K562 (cell line): ENCODE data around the gene BCO2. TPM values are rescaled to one million over a fixed set of nuclear protein-coding genes. Genes with fewer than 3 reads are reported as not detected.

ENCODE experiments used
- ELF1 ChIP-seq: fragments of 200-800 bp; sonication (Bioruptor generic); IDR thresholded peaks from 2 replicates; pipeline ENCODE4 v1.6.1; 2016; ENCODE audit warnings: missing genetic modification characterization, missing compliant biosample characterization
- ILK ChIP-seq: fragments of 450-650 bp; IDR thresholded peaks from 2 replicates; pipeline ENCODE4 v1.6.1; 2016; ENCODE audit warnings: missing genetic modification characterization, low read depth, mild to moderate bottlenecking, missing compliant biosample characterization, moderate library complexity, borderline replicate concordance
- KDM1A ChIP-seq, 2 experiments: fragments of 450-650 bp; IDR thresholded peaks; 2 replicates each; pipeline ENCODE4 v1.6.1; 2016; ENCODE audit warnings: mild to moderate bottlenecking in 2 of 2
- KLF6 ChIP-seq: fragments of 250-450 bp; sonication (Bioruptor Pico); IDR thresholded peaks from 2 replicates; pipeline ENCODE4 v1.4.0; 2020; ENCODE audit warnings: mild to moderate bottlenecking, moderate library complexity, borderline replicate concordance
- LCOR ChIP-seq: sonication (generic); formaldehyde crosslinking; IDR thresholded peaks from 2 replicates; pipeline ENCODE4 v1.8.0; 2022; ENCODE audit warnings: mild to moderate bottlenecking, missing genetic modification reagents
- MAZ ChIP-seq, 2 experiments: fragments of 450-650 bp in 1 of 2; sonication (generic) in 1 of 2; formaldehyde crosslinking; IDR thresholded peaks in 1 of 2; conservative IDR thresholded peaks in 1 of 2; 2 replicates each; pipeline versions ENCODE4 v1.4.0 to v1.5.0; 2020; ENCODE audit warnings: mild to moderate bottlenecking in 1 of 2, missing genetic modification reagents in 1 of 2
- MYBL2 ChIP-seq, 2 experiments: fragments of 450-650 bp in 1 of 2; sonication (generic) in 1 of 2; formaldehyde crosslinking in 1 of 2; IDR thresholded peaks; 2 replicates each; pipeline versions ENCODE4 v1.6.1 to v1.8.1; 2017 to 2022; ENCODE audit warnings: borderline replicate concordance in 1 of 2, inconsistent platforms in 1 of 2, low read depth in 1 of 2, mild to moderate bottlenecking in 1 of 2, missing genetic modification reagents in 1 of 2, moderate library complexity in 1 of 2
- MYC ChIP-seq, 2 experiments: fragments of 250-450 bp in 1 of 2; sonication (Bioruptor Pico) in 1 of 2; IDR thresholded peaks; 2 replicates each; pipeline versions ENCODE4 v1.5.1 to v1.6.1; 2012 to 2021; ENCODE audit warnings: low read depth in 2 of 2, borderline replicate concordance in 1 of 2, improper control_type of control experiment in 1 of 2, low read length in 1 of 2, mild to moderate bottlenecking in 1 of 2, moderate library complexity in 1 of 2
- NCOR1 ChIP-seq: fragments of 450-650 bp; IDR thresholded peaks from 2 replicates; pipeline ENCODE4 v1.6.1; 2016; ENCODE audit warnings: mild to moderate bottlenecking, moderate library complexity
- NFATC3 ChIP-seq: fragments of 450-650 bp; IDR thresholded peaks from 2 replicates; pipeline ENCODE4 v1.6.1; 2017; ENCODE audit warnings: mild to moderate bottlenecking
- PRDM10 ChIP-seq: fragments of 450-650 bp; IDR thresholded peaks from 2 replicates; pipeline ENCODE4 v1.6.1; 2018; ENCODE audit not compliant: partially characterized antibody
- RBFOX2 ChIP-seq: fragments of 200-400 bp; formaldehyde crosslinking; IDR thresholded peaks from 2 replicates; pipeline ENCODE4 v1.6.1; 2017; ENCODE audit warnings: low read depth, mild to moderate bottlenecking, low read length, moderate library complexity
- SPI1 ChIP-seq: IDR thresholded peaks from 2 replicates; pipeline ENCODE4 v1.6.1; 2011; ENCODE audit warnings: low read depth, low read length, control low read depth, borderline replicate concordance
- ZBTB12 ChIP-seq: fragments of 250-450 bp; sonication (Bioruptor Pico); IDR thresholded peaks from 2 replicates; pipeline ENCODE4 v1.4.0; 2020
- ZBTB34 ChIP-seq: fragments of 250-450 bp; sonication (Bioruptor Pico); IDR thresholded peaks from 2 replicates; pipeline ENCODE4 v1.8.0; 2021; ENCODE audit warnings: mild to moderate bottlenecking, moderate library complexity
- ZNF12 ChIP-seq: sonication (generic); formaldehyde crosslinking; IDR thresholded peaks from 2 replicates; pipeline ENCODE4 v1.4.0; 2020; ENCODE audit warnings: mild to moderate bottlenecking, missing genetic modification reagents
- ZNF408 ChIP-seq: fragments of 250-450 bp; sonication (Bioruptor Pico); IDR thresholded peaks from 2 replicates; pipeline ENCODE4 v1.4.0; 2020; ENCODE audit warnings: low read depth, mild to moderate bottlenecking, moderate library complexity
- ZNF655 ChIP-seq: fragments of 250-450 bp; sonication (Bioruptor Pico); IDR thresholded peaks from 2 replicates; pipeline ENCODE4 v1.5.0; 2021
- ZNF766 ChIP-seq: fragments of 200-800 bp; sonication (Bioruptor generic); conservative IDR thresholded peaks from 2 replicates; pipeline ENCODE4 v1.6.1; 2016; ENCODE audit warnings: missing genetic modification characterization, missing compliant biosample characterization
- polyA plus RNA-seq, 8 experiments: library from polyadenylated mRNA; depleted of rRNA in 4 of 8; stranded (reverse) in 5 of 8; unstranded in 3 of 8; fragments of >200 nt; fragmentation: Nextera tagmentation in 2 of 8; fragmentation: Illumina TruSeq in 1 of 8; extraction: Ambion mirVana in 2 of 8; extraction: Trizol in 1 of 8; gene quantifications; 2 replicates each; pipeline versions ENCODE4 v1.2.1 to v1.2.3, GENCODE V29; 2011 to 2014; ENCODE audit warnings: inconsistent platforms in 1 of 8, missing spikeins in 1 of 8
- total RNA-seq, 7 experiments: library from RNA; depleted of rRNA in 6 of 7; stranded (reverse); fragments of >200 nt in 6 of 7; fragmentation: Illumina TruSeq in 2 of 7; extraction: Trizol in 2 of 7; gene quantifications; 2 replicates each; pipeline versions ENCODE4 v1.2.1 to v1.2.3, GENCODE V29; 2011 to 2021; ENCODE audit warnings: low replicate concordance in 1 of 7

Gene BCO2
- total and polyA plus RNA-seq, 9 of the 15 experiments (the other 6 are each of a cell fraction or from before 2014, with no cell fraction given): 0.21 to 1.0 (median 0.47) TPM; not detected in 1

- TF ChIP-seq ZBTB34 (CRISPR knock-in tag) (no peak), ZNF655 (CRISPR knock-in tag) (no peak), PRDM10 (no peak), SPI1 (0 out of 2 replicates have a peak, but pooled peaks have one; percentile 6), KDM1A (IDR thresholded peaks at IDR 0.05) (no peak), RBFOX2 (peak; percentile 63), ZBTB12 (no peak), LCOR (CRISPR knock-in tag) (no peak), ZNF408 (CRISPR knock-in tag) (no peak), ZNF12 (CRISPR knock-in tag) (no peak), ELF1 (tag) (peak; percentile 57; the same call in 1 of the 2 replicates), MYC (IDR thresholded peaks at IDR 0.05; ENCODE audit: low read depth, low read length) (no peak), MYC (CRISPR knock-in tag; IDR thresholded peaks at IDR 0.05; ENCODE audit: borderline replicate concordance, low read depth) (no peak), ZNF766 (no peak), MYBL2 (IDR thresholded peaks at IDR 0.05; ENCODE audit: low read depth) (no peak), MYBL2 (CRISPR knock-in tag; IDR thresholded peaks at IDR 0.05; ENCODE audit: borderline replicate concordance) (no peak), NFATC3 (no peak), NCOR1 (no peak), KLF6 (CRISPR knock-in tag) (no peak), ILK (tag) (no peak), MAZ (CRISPR knock-in tag; conservative IDR thresholded peaks at IDR 0.05 in 1 of 2, IDR thresholded peaks at IDR 0.05 in 1 of 2) (0 out of 4 replicates have a peak, but pooled peaks of 1 of the 2 experiments have one; percentile 17)
Measured at GRCh38 chr11:112163875-112164685, 11.2 kb upstream of the BCO2 start, which contains the start of gene IL18 (continued).
